K562 (cell line): ENCODE measurements around the gene DEPDC1B. TPM values are rescaled to one million over a fixed set of nuclear protein-coding genes. Genes with fewer than 3 reads are reported as not detected.

ENCODE experiments used
- ATAC-seq: fragments of 200-7000 bp; cut with Tn5 transposase; 3 replicates; pipeline ENCODE4 v1.9.1; 2020; ENCODE audit warnings: moderate library complexity
- BruUV-seq: library from RNA; stranded (reverse); fragments of 400-500 nt; replicated peaks from 2 replicates; lab custom pipeline; 2021; lab: Mats Ljungman, UMichigan
- CTCF ChIA-PET: fragments of 300-600 bp; formaldehyde crosslinking; extraction: SDS; loops from one replicate; lab custom pipeline; 2021; ENCODE audit warnings: low intra/inter-chr PET ratio; lab: Yijun Ruan, JAX
- POLR2A ChIA-PET: fragments of 300-600, 350-650 bp; sonication (Branson Sonifier 250); formaldehyde crosslinking; extraction: SDS; loops from one replicate; lab custom pipeline; 2021; ENCODE audit warnings: antibody characterized with exemption, inconsistent platforms; lab: Yijun Ruan, JAX
- DNase-seq, 4 experiments: peaks; one replicate each; pipeline versions ENCODE4 v3.0.0 to v3.0.0-alpha.2; 2011 to 2018; ENCODE audit warnings: low spot score in 3 of 4, mixed read lengths in 3 of 4; ENCODE audit errors: extremely low read depth in 1 of 4
- FAIRE-seq: peaks from 2 replicates; lab custom pipeline; 2011; peaks lifted over from hg19 to GRCh38; lab: Jason Lieb, UNC
- H2AFZ ChIP-seq: 2 replicates; pipeline ENCODE4 v1.6.0; 2011; ENCODE audit warnings: low read depth, low read length, control low read depth, inconsistent platforms
- H3K27ac ChIP-seq: fragments of 200-600 bp; 3 replicates; pipeline ENCODE4 v1.8.0; 2011; ENCODE audit warnings: low read depth, mild to moderate bottlenecking, control low read depth, inconsistent platforms, low read length, moderate library complexity, mixed read lengths; ENCODE audit errors: extremely low read depth
- H3K27me3 ChIP-seq, 2 experiments: fragments of 300-600 bp in 1 of 2; 2 replicates in 1 of 2; 3 replicates in 1 of 2; pipeline versions ENCODE4 v1.6.0 to v1.8.0; 2011; ENCODE audit warnings: inconsistent platforms in 2 of 2, low read length in 2 of 2, mild to moderate bottlenecking in 1 of 2, mixed read lengths in 1 of 2, moderate library complexity in 1 of 2; ENCODE audit not compliant: control insufficient read depth in 2 of 2, insufficient read depth in 2 of 2
- H3K36me3 ChIP-seq: fragments of 300-600 bp; 3 replicates; pipeline ENCODE4 v1.8.0; 2011; ENCODE audit warnings: mild to moderate bottlenecking, low read length, inconsistent platforms; ENCODE audit not compliant: control insufficient read depth, insufficient read depth
- H3K4me1 ChIP-seq, 2 experiments: fragments of 200-600 bp in 1 of 2; replicated peaks in 1 of 2; 2 replicates in 1 of 2; 3 replicates in 1 of 2; pipeline versions ENCODE4 v1.5.1 to v1.8.0; 2011; ENCODE audit warnings: inconsistent platforms in 2 of 2, low read length in 2 of 2, mild to moderate bottlenecking in 1 of 2, mixed read lengths in 1 of 2, moderate library complexity in 1 of 2; ENCODE audit not compliant: control insufficient read depth in 2 of 2, insufficient read depth in 2 of 2
- H3K4me2 ChIP-seq: 2 replicates; pipeline ENCODE4 v1.6.1; 2011; ENCODE audit warnings: low read length, control low read depth, inconsistent platforms, mixed read lengths; ENCODE audit not compliant: insufficient read depth
- H3K4me3 ChIP-seq: fragments of 200-600 bp; sonication (generic), shearing (Covaris generic); 2 replicates; pipeline ENCODE4 v1.5.1; 2016; ENCODE audit warnings: control low read depth, inconsistent platforms
- H3K79me2 ChIP-seq: fragments of 200-600 bp; 3 replicates; pipeline ENCODE4 v1.8.0; 2011; ENCODE audit warnings: low read length, inconsistent platforms; ENCODE audit not compliant: control insufficient read depth, insufficient read depth
- H3K9ac ChIP-seq, 2 experiments: 2 replicates each; pipeline versions ENCODE4 v1.6.0 to v1.6.1; 2011; ENCODE audit warnings: low read depth in 2 of 2, low read length in 2 of 2, control low read depth in 1 of 2, inconsistent platforms in 1 of 2, mild to moderate bottlenecking in 1 of 2, mixed read lengths in 1 of 2; ENCODE audit not compliant: insufficient read depth in 1 of 2
- H3K9me1 ChIP-seq: one replicate; pipeline ENCODE4 v1.6.0; 2011; ENCODE audit warnings: inconsistent platforms, mild to moderate bottlenecking, low read length, moderate library complexity; ENCODE audit not compliant: control insufficient read depth, insufficient read depth
- H3K9me3 ChIP-seq: replicated peaks from 2 replicates; pipeline ENCODE4 v1.5.1; 2011; ENCODE audit warnings: low read depth, low read length, inconsistent platforms; ENCODE audit not compliant: control insufficient read depth, insufficient read depth
- H4K20me1 ChIP-seq: replicated peaks from 2 replicates; pipeline ENCODE4 v1.6.1; 2011; ENCODE audit warnings: low read length, inconsistent platforms, mixed read lengths; ENCODE audit not compliant: control insufficient read depth, insufficient read depth
- E2F5 ChIP-seq: sonication (generic); formaldehyde crosslinking; IDR thresholded peaks from 2 replicates; pipeline ENCODE4 v1.8.0; 2022; ENCODE audit warnings: mild to moderate bottlenecking, missing genetic modification reagents
- ETV1 ChIP-seq: fragments of 450-650 bp; conservative IDR thresholded peaks from 2 replicates; pipeline ENCODE4 v1.6.1; 2016; ENCODE audit warnings: missing genetic modification characterization, control low read depth, low read depth, missing compliant biosample characterization
- KAT7 ChIP-seq: sonication (generic); formaldehyde crosslinking; IDR thresholded peaks from 2 replicates; pipeline ENCODE4 v1.8.0; 2022; ENCODE audit warnings: missing genetic modification reagents, mild to moderate bottlenecking, borderline replicate concordance
- SPI1 ChIP-seq: IDR thresholded peaks from 2 replicates; pipeline ENCODE4 v1.6.1; 2011; ENCODE audit warnings: low read depth, low read length, control low read depth, borderline replicate concordance
- ZNF408 ChIP-seq: fragments of 250-450 bp; sonication (Bioruptor Pico); IDR thresholded peaks from 2 replicates; pipeline ENCODE4 v1.4.0; 2020; ENCODE audit warnings: low read depth, mild to moderate bottlenecking, moderate library complexity
- ZNF583 ChIP-seq: fragments of 250-450 bp; sonication (Bioruptor Pico); IDR thresholded peaks from 2 replicates; pipeline ENCODE4 v1.4.0; 2020
- WGBS: fragments of 100-300 bp; shearing (Covaris generic); methylation state at CpG from one replicate; pipeline ENCODE4 v1.1.6; 2016; ENCODE audit warnings: low coverage, mixed read lengths; ENCODE audit not compliant: insufficient coverage; ENCODE audit errors: missing lambda C conversion rate; 5-methylcytosine and 5-hydroxymethylcytosine counted together
- in situ Hi-C: fragments of 300-500 bp; cut with MboI; formaldehyde crosslinking; loops from 4 replicates; pipeline ENCODE4 v1.15.0; 2018; ENCODE audit warnings: inconsistent platforms, mixed read lengths
- intact Hi-C: fragments of 100-400 bp; cut with micrococcal nuclease; formaldehyde crosslinking; loops from 2 replicates; pipeline ENCODE4 v1.14.2; 2022
- polyA plus RNA-seq, 8 experiments: library from polyadenylated mRNA; depleted of rRNA in 4 of 8; stranded (reverse) in 5 of 8; unstranded in 3 of 8; fragments of >200 nt; fragmentation: Nextera tagmentation in 2 of 8; fragmentation: Illumina TruSeq in 1 of 8; extraction: Ambion mirVana in 2 of 8; extraction: Trizol in 1 of 8; gene quantifications; 2 replicates each; pipeline versions ENCODE4 v1.2.1 to v1.2.3, GENCODE V29; 2011 to 2014; ENCODE audit warnings: inconsistent platforms in 1 of 8, missing spikeins in 1 of 8
- total RNA-seq, 7 experiments: library from RNA; depleted of rRNA in 6 of 7; stranded (reverse); fragments of >200 nt in 6 of 7; fragmentation: Illumina TruSeq in 2 of 7; extraction: Trizol in 2 of 7; gene quantifications; 2 replicates each; pipeline versions ENCODE4 v1.2.1 to v1.2.3, GENCODE V29; 2011 to 2021; ENCODE audit warnings: low replicate concordance in 1 of 7

Gene DEPDC1B
- total and polyA plus RNA-seq, 9 of the 15 experiments (the other 6 are each of a cell fraction or from before 2014, with no cell fraction given), result 36.0 to 67.2 (median 44.5) TPM

GRCh38 chr5:60699288-60699608 is 718 bp downstream of the DEPDC1B start:
- Histone ChIP-seq H3K27ac (peak overlapping the region; percentile 90), H3K79me2 (peaks cover 55% of the 10 kb centered on the region), H4K20me1 (no peaks in the 10 kb centered on the region), H3K9me3 (0 out of 2 replicates have a peak, but pooled peaks cover 4% of the 10 kb centered on the region), H2AFZ (peak overlapping the region; percentile 96), H3K36me3 (peaks cover 10% of the 10 kb centered on the region; the same call in 2 of the 3 replicates), H3K4me1 (peaks cover 0 to 20% of the 10 kb centered on the region in 2 experiments; a peak in 2 of 5 replicates), H3K4me3 (peak overlapping the region; percentile 69), H3K4me2 (peak overlapping the region; percentile 99), H3K9ac (peak overlapping the region; percentile 90 to 97), H3K27me3 (no peaks in the 10 kb centered on the region), H3K9me1 (no peaks in the 10 kb centered on the region)
- ChIA-PET CTCF (no interaction called here), POLR2A (interaction anchor here (0.6 to 2.7 kb wide), 9 partner anchors 11 to 465 kb away, joined by 3 to 20 read pairs (median 6); partner anchors contain the start of genes ELOVL7, ERCC8 and NDUFAF2)
- in situ Hi-C loops (loop anchor here (25.0 kb wide), 1 partner anchor 238 kb away; the partner anchor contains the start of genes ERCC8 and NDUFAF2), intact Hi-C loops (no loop called here)
- TF ChIP-seq E2F5 (CRISPR knock-in tag) (peak; percentile 10; the same call in 1 of the 2 replicates), SPI1 (0 out of 2 replicates have a peak, but pooled peaks have one; percentile 28), KAT7 (CRISPR knock-in tag) (0 out of 2 replicates have a peak, but pooled peaks have one; percentile 1), ZNF583 (CRISPR knock-in tag) (no peak), ZNF408 (CRISPR knock-in tag) (no peak), ETV1 (0 out of 2 replicates have a peak, but pooled peaks have one; percentile 38)
- BruUV-seq, result no TSS peak
- 2% methylated on average over 6 of the region's 9 CpGs for WGBS
- DNase-seq (no peak), ATAC-seq (no peak), FAIRE-seq (no peak)
